GM19467 (cell line): ENCODE data around the gene ZBED1.
"Not testable (repeated sequence)": the region's sequence is repeated elsewhere in the genome, so short reads cannot be mapped to it uniquely, and the experiment has no call there.

Experiments used
- ATAC-seq: cut with Tn5 transposase; IDR thresholded peaks from one replicate; pipeline ENCODE4 v1.9.1; 2021; ENCODE audit warnings: mild to moderate bottlenecking, moderate library complexity; ENCODE audit not compliant: unreplicated experiment

ZBED1 gene

DNA sequence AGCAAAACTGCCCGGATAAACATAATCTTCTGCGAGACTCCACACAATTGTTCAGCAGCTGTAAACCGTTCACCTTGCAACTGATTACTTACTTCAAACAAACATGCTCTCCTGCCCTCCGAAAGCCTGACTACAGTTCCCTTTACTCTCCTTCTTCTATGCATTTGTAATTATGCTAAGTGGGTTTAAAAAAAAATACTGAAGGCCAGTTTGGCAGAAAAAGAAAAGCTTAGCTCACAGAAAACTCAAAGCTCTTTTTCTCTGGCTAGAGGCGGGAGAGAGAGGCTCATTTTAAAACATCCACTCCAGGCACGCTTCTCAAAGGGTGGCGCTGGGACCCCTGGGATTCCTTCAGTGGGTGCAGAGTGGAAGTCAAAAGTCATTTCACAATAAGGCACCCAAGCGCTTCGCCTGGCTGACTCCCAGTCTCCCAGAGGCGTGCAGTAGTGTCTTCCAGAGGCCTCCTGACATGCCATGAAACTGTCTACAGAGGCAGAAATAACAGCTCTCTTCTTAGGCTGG lies 1.9 kb downstream of the ZBED1 start:
- ATAC-seq: no peak

GRCh38 chrX:2497961-2498780 lies 2.6 kb downstream of the ZBED1 start:
- no peak for ATAC-seq

- ATAC-seq: no peak
These were observed 5.2 kb downstream of the ZBED1 start for GRCh38 chrX:2495595-2495994.

- no peak for ATAC-seq
These were observed 8.1 kb downstream of the ZBED1 start for GRCh38 chrX:2492531-2493218.

DNA sequence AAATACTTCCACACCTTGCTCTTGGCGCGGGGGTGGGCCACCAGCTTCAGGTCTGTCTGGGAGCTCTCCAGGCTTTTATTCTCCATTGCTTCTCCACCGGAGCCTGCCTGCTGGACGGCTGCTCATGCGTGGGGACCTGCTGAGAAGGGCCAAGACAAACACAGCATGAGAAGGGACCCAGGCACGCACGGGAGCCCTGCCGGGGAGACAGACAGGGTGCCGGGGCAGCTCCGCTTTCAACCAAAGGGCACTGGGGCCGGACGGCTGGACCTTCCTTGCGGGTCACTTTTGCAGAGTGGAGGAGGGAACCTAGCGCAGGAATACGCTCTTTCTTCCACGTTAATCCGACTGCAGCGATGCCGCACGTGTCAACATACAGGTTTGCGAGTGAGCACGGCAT lies 10.1 kb downstream of the ZBED1 start:
- ATAC-seq: no peak

GRCh38 chrX:2489446-2490445 lies 11.0 kb downstream of the ZBED1 start:
- ATAC-seq: no peak

GRCh38 chrX:2488621-2489285 lies 12.0 kb downstream of the ZBED1 start:
- no peak for ATAC-seq

DNA sequence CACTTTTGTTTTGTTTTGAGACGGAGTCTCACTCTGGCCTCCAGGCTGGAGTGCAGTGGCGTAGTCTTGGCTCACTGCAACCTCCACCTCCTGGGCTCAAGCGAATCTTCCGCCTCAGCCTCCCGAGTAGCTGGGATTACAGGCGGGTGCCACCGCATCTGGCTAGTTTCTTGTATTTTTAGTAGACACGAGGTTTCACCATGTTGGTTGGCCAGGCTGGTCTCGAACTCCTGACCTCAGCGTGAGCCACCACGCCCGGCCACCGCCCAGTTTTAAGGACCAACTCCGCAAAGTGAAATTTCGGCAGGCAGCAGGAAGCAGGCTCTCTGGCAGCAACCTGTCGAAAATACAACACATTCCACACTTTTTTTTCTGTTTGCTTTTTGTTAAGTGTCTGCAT lies 13.4 kb downstream of the ZBED1 start:
- ATAC-seq: no peak

- ATAC-seq: no peak
These were observed 14.2 kb downstream of the ZBED1 start for GRCh38 chrX:2486476-2487133.

DNA sequence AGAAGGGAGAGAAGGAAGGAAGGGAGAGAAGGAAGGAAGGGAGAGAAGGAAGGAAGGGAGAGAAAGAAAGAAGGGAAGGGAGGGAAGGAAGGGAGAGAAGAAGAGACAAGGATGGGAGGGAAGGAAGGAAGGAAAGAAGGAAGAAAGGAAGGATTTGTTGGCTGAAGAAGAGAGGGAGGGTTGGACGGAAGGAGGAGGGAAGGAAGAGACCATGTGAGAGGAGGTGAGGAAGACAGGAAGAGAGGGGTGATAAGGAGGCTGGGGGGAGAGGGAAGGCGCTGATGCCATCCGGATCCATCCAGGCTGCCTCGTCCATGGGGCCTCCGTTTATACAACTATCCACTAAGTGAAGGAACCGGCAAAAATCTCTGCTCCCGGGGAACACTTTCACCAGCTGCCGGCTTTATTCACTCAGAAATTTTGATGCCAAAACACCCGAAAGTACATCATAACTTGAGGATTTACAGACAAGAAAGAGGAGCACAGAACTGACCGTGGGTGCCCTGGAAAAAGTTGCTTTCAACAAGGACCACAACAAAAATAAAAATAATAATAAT lies 14.9 kb downstream of the ZBED1 start:
- no peak for ATAC-seq

- ATAC-seq: no peak
These were observed 15.8 kb downstream of the ZBED1 start for GRCh38 chrX:2484721-2485648.

GRCh38 chrX:2484256-2484655 lies 16.5 kb downstream of the ZBED1 start:
- ATAC-seq: no peak

DNA sequence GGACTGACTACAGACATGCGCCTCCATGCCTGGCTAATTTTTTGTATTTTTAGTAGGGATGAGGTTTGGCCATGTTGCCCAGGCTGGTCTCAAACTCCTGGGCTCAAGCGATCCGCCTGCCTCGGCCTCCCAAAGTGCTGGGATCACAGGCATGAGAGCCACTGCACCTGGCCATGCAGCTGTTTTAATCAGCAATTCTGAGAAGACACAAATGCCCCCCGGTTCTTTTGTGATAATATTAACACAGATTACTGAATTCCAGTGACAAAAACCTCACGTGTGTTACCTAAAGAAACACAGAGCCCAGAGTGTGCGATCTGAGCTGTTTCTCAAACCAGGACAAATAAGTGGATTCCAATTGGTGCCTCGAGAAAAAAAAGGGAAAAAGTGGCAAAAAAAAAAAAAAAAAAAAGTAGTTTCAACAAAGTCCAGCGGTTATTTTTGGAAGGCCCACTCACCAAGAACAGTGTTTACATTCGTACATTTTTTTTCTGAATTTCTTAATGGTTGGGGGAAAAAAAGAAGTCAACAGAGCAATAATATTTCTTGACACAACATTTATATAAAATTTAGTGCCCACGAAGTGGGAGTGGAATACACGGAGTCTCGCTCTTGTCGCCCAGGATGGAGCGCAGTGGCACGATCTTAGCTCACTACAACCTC lies 17.2 kb downstream of the ZBED1 start:
- no peak for ATAC-seq

- not testable (repeated sequence) for ATAC-seq
These were observed 19.2 kb downstream of the ZBED1 start for GRCh38 chrX:2481597-2481996.

- ATAC-seq: not testable (repeated sequence)
These were observed 20.8 kb downstream of the ZBED1 start for GRCh38 chrX:2479982-2480381.

GRCh38 chrX:2479420-2479780 lies 21.4 kb downstream of the ZBED1 start:
- ATAC-seq: no peak

DNA sequence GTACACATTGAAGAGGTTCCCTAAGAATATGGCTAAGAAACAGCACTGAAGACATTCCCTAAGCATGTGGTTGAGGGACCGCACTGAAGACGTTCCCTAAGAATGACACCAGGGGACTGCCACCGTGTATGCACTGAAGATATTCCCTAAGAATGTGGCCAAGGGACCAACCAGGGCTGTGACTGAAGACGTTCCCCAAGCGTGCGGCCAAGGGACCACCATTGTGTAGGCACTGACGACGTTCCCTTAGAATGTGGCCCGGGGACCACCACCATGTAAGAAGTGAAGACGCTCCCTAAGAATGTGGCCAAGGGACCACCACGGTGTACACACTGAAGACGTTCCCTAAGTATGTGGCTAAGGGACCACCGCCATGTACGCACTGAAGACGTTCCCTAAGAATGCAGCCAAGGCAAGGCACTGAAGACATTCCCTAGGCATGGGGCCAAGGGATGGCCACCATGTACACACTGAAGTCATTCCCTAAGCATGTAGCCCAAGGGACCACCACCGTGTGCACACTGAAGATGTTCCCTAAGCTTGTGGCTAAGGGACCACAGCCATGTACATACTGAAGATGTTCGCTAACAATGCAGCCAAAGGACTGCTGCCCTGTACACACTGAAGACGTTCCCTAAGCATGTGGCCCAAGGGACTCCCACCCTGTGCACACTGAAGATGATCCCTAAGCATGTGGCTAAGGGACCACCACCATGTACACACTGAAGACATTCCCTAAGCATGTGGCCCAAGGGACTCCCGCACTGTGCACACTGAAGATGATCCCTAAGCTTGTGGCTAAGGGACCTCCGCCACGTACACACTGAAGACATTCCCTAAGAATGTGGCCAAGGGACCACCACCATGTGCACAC lies 22.0 kb downstream of the ZBED1 start:
- no peak for ATAC-seq
